CD14-positive monocyte (primary cell): ENCODE measurements around the gene CA7. TPM values are rescaled to one million over a fixed set of nuclear protein-coding genes. Genes with fewer than 3 reads are reported as not detected.

Source experiments
- DNase-seq, 3 donors: peaks; one replicate each; pipeline ENCODE4 v3.0.0-alpha.2; 2011 to 2022
- H2AFZ ChIP-seq: 2 replicates; pipeline ENCODE4 v1.6.0; 2012; ENCODE audit warnings: mild to moderate bottlenecking, low read depth, low read length, inconsistent platforms; ENCODE audit not compliant: insufficient read depth, poor library complexity, severe bottlenecking
- H3K27ac ChIP-seq, 2 donors: 1 replicate in 1 of 2; 2 replicates in 1 of 2; pipeline ENCODE4 v1.5.1; 2012 to 2013; ENCODE audit warnings: low read length in 2 of 2, control low read depth in 1 of 2, inconsistent platforms in 1 of 2, low read depth in 1 of 2, mild to moderate bottlenecking in 1 of 2
- H3K27me3 ChIP-seq, 2 donors: one replicate each; pipeline versions ENCODE4 v1.6.0 to v1.6.1; 2011 to 2013; ENCODE audit warnings: low read length in 2 of 2; ENCODE audit not compliant: control insufficient read depth in 2 of 2, insufficient read depth in 2 of 2
- H3K36me3 ChIP-seq, 2 donors: replicated peaks in 1 of 2; 1 replicate in 1 of 2; 2 replicates in 1 of 2; pipeline versions ENCODE4 v1.5.1 to v1.6.1; 2012 to 2013; ENCODE audit warnings: low read length in 2 of 2, control low read depth in 1 of 2, inconsistent platforms in 1 of 2, mild to moderate bottlenecking in 1 of 2; ENCODE audit not compliant: insufficient read depth in 2 of 2, control insufficient read depth in 1 of 2
- H3K4me1 ChIP-seq, 2 donors: 1 replicate in 1 of 2; 2 replicates in 1 of 2; pipeline versions ENCODE4 v1.5.1 to v1.6.1; 2012 to 2013; ENCODE audit warnings: low read length in 2 of 2, control low read depth in 1 of 2, inconsistent platforms in 1 of 2, mild to moderate bottlenecking in 1 of 2, moderate library complexity in 1 of 2; ENCODE audit not compliant: insufficient read depth in 2 of 2, control insufficient read depth in 1 of 2
- H3K4me2 ChIP-seq: replicated peaks from 2 replicates; pipeline ENCODE3; 2012; ENCODE audit warnings: low read length, moderate library complexity, mild to moderate bottlenecking; ENCODE audit not compliant: poor library complexity, severe bottlenecking; ENCODE audit errors: extremely low read depth
- H3K4me3 ChIP-seq, 3 experiments: fragments of 200-600 bp in 1 of 3; sonication (generic) in 1 of 3; replicated peaks in 1 of 3; 1 replicate in 2 of 3; 2 replicates in 1 of 3; pipeline ENCODE4 v1.5.1; 2011 to 2013; ENCODE audit warnings: low read length in 3 of 3, mild to moderate bottlenecking in 3 of 3, control low read depth in 2 of 3, low read depth in 2 of 3, inconsistent platforms in 1 of 3, moderate library complexity in 1 of 3
- H3K79me2 ChIP-seq: 2 replicates; pipeline ENCODE4 v1.6.0; 2012; ENCODE audit warnings: mild to moderate bottlenecking, control low read depth, inconsistent platforms, low read length, moderate library complexity; ENCODE audit not compliant: insufficient read depth
- H3K9ac ChIP-seq: 2 replicates; pipeline ENCODE4 v1.6.0; 2017; ENCODE audit warnings: low read length, mild to moderate bottlenecking; ENCODE audit not compliant: insufficient read depth, poor library complexity, severe bottlenecking
- H3K9me3 ChIP-seq, 2 donors: replicated peaks in 1 of 2; 1 replicate in 1 of 2; 2 replicates in 1 of 2; pipeline versions ENCODE4 v1.5.1 to v1.6.1; 2012 to 2013; ENCODE audit warnings: low read length in 2 of 2, control low read depth in 1 of 2; ENCODE audit not compliant: control insufficient read depth in 1 of 2, insufficient read depth in 1 of 2
- H4K20me1 ChIP-seq: 2 replicates; pipeline ENCODE4 v1.6.0; 2012; ENCODE audit warnings: mild to moderate bottlenecking, low read length, control low read depth, moderate library complexity; ENCODE audit not compliant: insufficient read depth
- H3K27ac Mint-ChIP-seq, 7 donors: one replicate each; pipeline ENCODE4 v1.8.0; 2020; ENCODE audit warnings: mild to moderate bottlenecking in 7 of 7, mixed read lengths in 7 of 7, moderate library complexity in 6 of 7, inconsistent platforms in 2 of 7
- H3K27me3 Mint-ChIP-seq, 3 donors: one replicate each; pipeline ENCODE4 v1.8.0; 2021 to 2022; ENCODE audit warnings: low read depth in 3 of 3, mild to moderate bottlenecking in 3 of 3, mixed read lengths in 3 of 3, moderate library complexity in 3 of 3, inconsistent platforms in 1 of 3
- H3K36me3 Mint-ChIP-seq, 2 donors: one replicate each; pipeline ENCODE4 v1.8.0; 2020; ENCODE audit warnings: mixed read lengths in 2 of 2, inconsistent platforms in 1 of 2, mild to moderate bottlenecking in 1 of 2
- H3K4me1 Mint-ChIP-seq: one replicate; pipeline ENCODE4 v1.8.0; 2020; ENCODE audit warnings: mild to moderate bottlenecking, mixed read lengths
- H3K4me3 Mint-ChIP-seq, 2 donors: one replicate each; pipeline ENCODE4 v1.8.0; 2020; ENCODE audit warnings: mild to moderate bottlenecking in 2 of 2, mixed read lengths in 2 of 2, moderate library complexity in 1 of 2
- H3K9me3 Mint-ChIP-seq, 7 donors: one replicate each; pipeline ENCODE4 v1.8.0; 2020 to 2022; ENCODE audit warnings: mixed read lengths in 7 of 7, mild to moderate bottlenecking in 6 of 7, moderate library complexity in 6 of 7, inconsistent platforms in 2 of 7
- WGBS: methylation state at CpG from one replicate; pipeline ENCODE4 v1.1.5; 2013; ENCODE audit warnings: missing lambda C conversion rate; ENCODE audit not compliant: insufficient coverage; 5-methylcytosine and 5-hydroxymethylcytosine counted together
- intact Hi-C, 2 donors: fragments of 100-400 bp; cut with micrococcal nuclease; formaldehyde crosslinking; loops; one replicate each; pipeline versions ENCODE4 v1.15.0 to v1.15.1; 2023
- polyA plus RNA-seq, 3 donors: library from polyadenylated mRNA; depleted of rRNA in 1 of 3; unstranded in 2 of 3; stranded (reverse) in 1 of 3; fragments of 300-500 nt in 2 of 3; fragments of >200 nt in 1 of 3; fragmentation: Illumina TruSeq in 2 of 3; gene quantifications; 1 replicate in 2 of 3; 2 replicates in 1 of 3; pipeline ENCODE4 v1.2.3, GENCODE V29; 2012 to 2021
- TF ChIP-seq, protein P1 (sequence below): fragments of 200-600 bp; IDR thresholded peaks from one replicate; pipeline ENCODE4 v1.8.0; 2022; ENCODE audit warnings: antibody characterized with exemption, mild to moderate bottlenecking

Gene CA7
- polyA plus RNA-seq, 3 donors, result not detected

DNA sequence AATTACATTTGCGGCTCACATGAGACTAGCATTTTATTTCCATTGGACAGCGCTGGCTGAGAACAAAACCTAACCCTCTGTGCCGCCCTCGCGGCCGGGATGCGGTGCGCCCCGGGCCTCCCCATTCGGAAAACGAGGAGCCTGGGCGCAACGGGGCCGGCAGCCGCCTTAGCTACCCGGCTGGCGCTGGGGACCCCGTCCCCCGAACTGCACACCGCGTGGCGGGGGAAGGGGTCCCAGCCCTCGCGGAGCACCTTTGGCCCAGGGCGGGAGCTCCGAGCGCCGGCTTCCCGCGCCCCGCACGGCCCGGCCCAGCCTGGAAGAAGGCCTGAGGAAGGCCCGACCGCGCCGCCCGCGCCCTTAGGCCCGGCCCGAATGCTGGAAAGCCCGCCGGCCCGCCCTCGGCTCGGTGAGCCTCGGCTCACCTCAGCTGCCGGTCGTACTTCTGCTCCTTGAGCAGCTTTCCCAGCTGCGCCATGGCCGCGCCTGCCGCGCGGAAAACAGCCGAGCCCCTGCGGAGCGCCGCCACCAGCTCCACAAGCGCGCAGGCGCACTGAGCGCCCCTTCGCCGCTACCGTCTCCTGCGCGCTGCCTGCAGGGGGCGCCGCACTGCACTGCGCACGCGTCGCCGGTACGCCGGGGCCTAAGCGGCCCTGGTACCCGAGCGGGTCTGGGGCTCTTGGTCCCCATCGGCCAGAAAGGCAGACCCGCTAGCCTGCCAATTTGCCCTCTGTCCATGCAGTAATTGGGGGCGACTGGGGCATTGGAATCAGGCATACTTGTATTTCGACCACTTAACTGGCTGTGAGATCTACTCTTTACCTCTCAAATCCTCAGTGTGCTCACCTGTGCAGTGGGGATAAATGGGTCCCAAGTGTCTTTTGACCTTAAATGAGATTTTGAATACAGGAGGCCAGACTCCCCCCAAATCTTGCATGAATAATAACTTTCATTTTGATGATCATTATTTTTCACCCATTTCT lies 13.5 kb upstream of the CA7 start, which contains the start of gene NAE1:
Gene NAE1, minus strand, starts transcription at position 555 of the 983 bp plus-strand sequence. Its CDS starts 77 bp downstream, at position 478.
- intact Hi-C loops, result loop anchor here (5.0 kb wide), 1 partner anchor 37 kb away; no protein-coding TSS in a partner anchor
- Histone ChIP-seq H2AFZ (peak within 1 kb of the TSS; percentile 91), H3K4me2 (peak within 1 kb of the TSS; percentile 90), H3K27me3 (no peaks in the 10 kb centered on the region), H3K9me3 (no peaks in the 10 kb centered on the region), H3K4me3 (peak within 1 kb of the TSS; percentile 46 to 82 (median 67)), H3K27ac (peak within 1 kb of the TSS in 1 of 2 donors; percentile 57), H3K4me1 (peaks cover 13 to 16% of the 10 kb centered on the region in 2 donors), H3K79me2 (peaks cover 8% of the 10 kb centered on the region), H4K20me1 (peaks cover 6% of the 10 kb centered on the region), H3K36me3 (peaks cover 5 to 19% of the 10 kb centered on the region in 2 donors), H3K9ac (peak within 1 kb of the TSS; percentile 84)
- peaks cover 13 to 21% of the 10 kb centered on the region in 2 donors for H3K36me3 Mint-ChIP-seq
- H3K4me1 Mint-ChIP-seq, result peaks cover 15% of the 10 kb centered on the region
- H3K4me3 Mint-ChIP-seq, result peak within 1 kb of the TSS; percentile 74 to 81
- peaks cover 13 to 18% (median 15%) of the 10 kb centered on the region in 3 donors for H3K27me3 Mint-ChIP-seq
- peak; percentile 89 to 90 (median 89) for DNase-seq
- H3K27ac Mint-ChIP-seq, result peak within 1 kb of the TSS in 1 of 7 donors; percentile 2
- under 1% methylated on average over 82 of the region's 84 CpGs for WGBS
- TF ChIP-seq, protein P1, sequence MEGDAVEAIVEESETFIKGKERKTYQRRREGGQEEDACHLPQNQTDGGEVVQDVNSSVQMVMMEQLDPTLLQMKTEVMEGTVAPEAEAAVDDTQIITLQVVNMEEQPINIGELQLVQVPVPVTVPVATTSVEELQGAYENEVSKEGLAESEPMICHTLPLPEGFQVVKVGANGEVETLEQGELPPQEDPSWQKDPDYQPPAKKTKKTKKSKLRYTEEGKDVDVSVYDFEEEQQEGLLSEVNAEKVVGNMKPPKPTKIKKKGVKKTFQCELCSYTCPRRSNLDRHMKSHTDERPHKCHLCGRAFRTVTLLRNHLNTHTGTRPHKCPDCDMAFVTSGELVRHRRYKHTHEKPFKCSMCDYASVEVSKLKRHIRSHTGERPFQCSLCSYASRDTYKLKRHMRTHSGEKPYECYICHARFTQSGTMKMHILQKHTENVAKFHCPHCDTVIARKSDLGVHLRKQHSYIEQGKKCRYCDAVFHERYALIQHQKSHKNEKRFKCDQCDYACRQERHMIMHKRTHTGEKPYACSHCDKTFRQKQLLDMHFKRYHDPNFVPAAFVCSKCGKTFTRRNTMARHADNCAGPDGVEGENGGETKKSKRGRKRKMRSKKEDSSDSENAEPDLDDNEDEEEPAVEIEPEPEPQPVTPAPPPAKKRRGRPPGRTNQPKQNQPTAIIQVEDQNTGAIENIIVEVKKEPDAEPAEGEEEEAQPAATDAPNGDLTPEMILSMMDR, result peak; percentile 98
- H3K9me3 Mint-ChIP-seq, result peaks cover 0 to 2% (median 0%) of the 10 kb centered on the region in 7 donors

DNA sequence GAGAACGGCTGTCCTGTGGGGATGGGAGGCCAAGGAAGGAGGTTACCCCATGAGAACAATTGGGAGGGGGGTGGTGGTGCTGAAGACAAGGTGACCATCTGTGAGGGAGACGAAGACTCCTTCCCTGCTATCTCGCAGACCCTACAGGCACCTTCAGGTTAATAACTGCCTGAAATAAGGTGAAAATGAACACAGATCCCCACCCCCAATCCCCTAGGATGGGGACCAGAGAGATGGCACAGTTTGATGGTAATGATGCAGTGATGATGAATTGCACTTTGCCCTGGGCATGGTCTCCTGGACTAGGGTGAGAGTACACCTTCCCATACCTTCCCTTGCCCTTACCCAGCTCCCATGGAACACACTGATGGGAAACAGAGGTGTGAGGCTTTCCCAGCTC lies 12.0 kb upstream of the CA7 start:
- peaks cover 8% of the 10 kb centered on the region for H3K79me2 ChIP-seq
- Mint-ChIP-seq H3K27ac (no peak overlapping the region), H3K4me3 (no peak overlapping the region), H3K27me3 (peaks cover 13 to 24% (median 15%) of the 10 kb centered on the region in 3 donors), H3K9me3 (peaks cover 0 to 2% (median 0%) of the 10 kb centered on the region in 7 donors), H3K4me1 (peaks cover 15% of the 10 kb centered on the region), H3K36me3 (peaks cover 6 to 8% of the 10 kb centered on the region in 2 donors)
- H3K9me3 ChIP-seq, result no peaks in the 10 kb centered on the region
- no peak overlapping the region for H3K27ac ChIP-seq
- intact Hi-C loops, result loop anchor here (5.0 kb wide), 1 partner anchor 35 kb away; no protein-coding TSS in a partner anchor
- H2AFZ ChIP-seq, result peak overlapping the region; percentile 2
- no CpG with 5 or more reads among the region's 3 CpGs for WGBS
- H3K36me3 ChIP-seq, result peaks cover 0 to 5% of the 10 kb centered on the region in 2 donors
- H3K4me3 ChIP-seq, result no peak overlapping the region
- H4K20me1 ChIP-seq, result peaks cover 6% of the 10 kb centered on the region
- TF ChIP-seq, protein P1, result no peak
- H3K9ac ChIP-seq, result no peak overlapping the region
- no peaks in the 10 kb centered on the region for H3K27me3 ChIP-seq
- peaks cover 13 to 16% of the 10 kb centered on the region in 2 donors for H3K4me1 ChIP-seq
- no peak for DNase-seq
- H3K4me2 ChIP-seq, result no peak overlapping the region
